Thoracic aorta endothelial cell (primary cell): ENCODE measurements around the gene SIGLEC14. TPM values are rescaled to one million over a fixed set of nuclear protein-coding genes. Genes with fewer than 3 reads are reported as not detected.

Source experiments
- small RNA-seq: library from RNA; depleted of rRNA; stranded (forward); fragments of <200 nt; gene quantifications from one replicate; pipeline ENCODE3, GENCODE V24; 2012
- total RNA-seq: library from RNA; depleted of rRNA; stranded (reverse); fragments of >200 nt; gene quantifications from 2 replicates; pipeline ENCODE4 v1.2.3, GENCODE V29; 2012

Gene SIGLEC14
- total RNA-seq = 0.14 TPM in 1 of 2 replicates, not detected in the other

GRCh38 chr19:51646730-51647129 lies at the start of gene SIGLEC14:
TSS of gene SIGLEC14 (minus strand) at chr19:51646825. CDS start at chr19:51646759, 66 bp downstream.

GRCh38 chr19:51693260-51693659 lies 46.6 kb upstream of the SIGLEC14 start, which contains the start of gene SPACA6:
TSS of gene SPACA6 (plus strand) at chr19:51693330. CDS start at chr19:51693527, 197 bp downstream.

GRCh38 chr19:51630315-51630714 lies 16.3 kb downstream of the SIGLEC14 start, which contains the start of gene SIGLEC5:
TSS of gene SIGLEC5 (minus strand) at chr19:51630401. CDS start at chr19:51630335, 66 bp downstream.

Small RNA genes within 50 kb of the gene (small RNA-seq; reads per million reads assigned to genes)
- gene AC018755.2 = not detected
- gene MIR125A = not detected
- not detected for gene MIR99B
- not detected for gene MIRLET7E

Other genes starting within 250 kb of the SIGLEC14 start
- not detected in 2 replicates for gene SIGLEC10, start 229.2 kb downstream of the SIGLEC14 start, total RNA-seq
- gene SIGLEC8, start 188.4 kb downstream of the SIGLEC14 start, total RNA-seq = not detected in 2 replicates
- gene CEACAM18, start 168.3 kb downstream of the SIGLEC14 start, total RNA-seq = not detected in 2 replicates
- not detected in 2 replicates for gene SIGLEC12, start 145.0 kb downstream of the SIGLEC14 start, total RNA-seq
- gene SIGLEC6, start 115.2 kb downstream of the SIGLEC14 start, total RNA-seq = not detected in 2 replicates
- gene ZNF175, start 75.5 kb downstream of the SIGLEC14 start, total RNA-seq = 9.6 and 14.4 TPM in 2 replicates
- not detected in 2 replicates for gene SIGLEC5, start 16.4 kb downstream of the SIGLEC14 start, total RNA-seq
- 7.0 and 8.0 TPM in 2 replicates for gene SPACA6, start 46.5 kb upstream of the SIGLEC14 start, total RNA-seq
- not detected in 2 replicates for gene HAS1, start 77.2 kb upstream of the SIGLEC14 start, total RNA-seq
- gene FPR1, start 105.1 kb upstream of the SIGLEC14 start, total RNA-seq = not detected in 2 replicates
- gene FPR2, start 114.4 kb upstream of the SIGLEC14 start, total RNA-seq = not detected in 2 replicates
- not detected in 2 replicates for gene FPR3, start 148.3 kb upstream of the SIGLEC14 start, total RNA-seq
- gene ZNF577, start 241.1 kb upstream of the SIGLEC14 start, total RNA-seq = 4.8 and 7.4 TPM in 2 replicates